H1 (cell line): ENCODE results near the gene KCNJ12. TPM values are rescaled to one million over a fixed set of nuclear protein-coding genes. Genes with fewer than 3 reads are reported as not detected.

Source experiments
- CTCF ChIA-PET: fragments of 300-600 bp; sonication (Branson Sonifier 250); formaldehyde crosslinking; loops from one replicate; lab custom pipeline; 2021; ENCODE audit not compliant: partially characterized antibody; lab: Charles Lee
- POLR2A ChIA-PET: fragments of 300-600 bp; sonication (Branson Sonifier 250); formaldehyde crosslinking; loops from one replicate; lab custom pipeline; 2021; ENCODE audit warnings: inconsistent platforms; ENCODE audit not compliant: partially characterized antibody; lab: Charles Lee
- DNase-seq, 2 experiments: peaks; one replicate each; pipeline versions ENCODE4 v3.0.0 to v3.0.0-alpha.2; 2010 to 2022; ENCODE audit warnings: low spot score in 2 of 2, low read depth in 1 of 2, mixed read lengths in 1 of 2
- FAIRE-seq: peaks from 2 replicates; lab custom pipeline; 2011; peaks lifted over from hg19 to GRCh38; lab: Jason Lieb, UNC
- H2AFZ ChIP-seq: 2 replicates; pipeline ENCODE4 v1.8.1; 2012; ENCODE audit warnings: low read length, inconsistent platforms
- H2AK5ac ChIP-seq: 2 replicates; pipeline ENCODE4 v1.6.1; 2013; ENCODE audit warnings: low read depth, low read length
- H2BK120ac ChIP-seq: replicated peaks from 2 replicates; pipeline ENCODE3; 2013; ENCODE audit warnings: low read depth, low read length, inconsistent platforms
- H2BK12ac ChIP-seq: 2 replicates; pipeline ENCODE4 v1.6.1; 2013; ENCODE audit warnings: low read depth, low read length
- H2BK15ac ChIP-seq: 2 replicates; pipeline ENCODE4 v1.6.1; 2013; ENCODE audit warnings: low read length
- H2BK20ac ChIP-seq: 2 replicates; pipeline ENCODE4 v1.6.1; 2013; ENCODE audit warnings: low read length
- H2BK5ac ChIP-seq: 2 replicates; pipeline ENCODE4 v1.6.1; 2013; ENCODE audit warnings: low read depth, low read length
- H3K14ac ChIP-seq: 2 replicates; pipeline ENCODE4 v1.6.1; 2013; ENCODE audit warnings: inconsistent platforms; ENCODE audit not compliant: insufficient read length
- H3K18ac ChIP-seq: 2 replicates; pipeline ENCODE4 v1.6.1; 2013; ENCODE audit warnings: low read length; ENCODE audit errors: extremely low read depth
- H3K23ac ChIP-seq: 2 replicates; pipeline ENCODE4 v1.6.1; 2013; ENCODE audit warnings: inconsistent platforms; ENCODE audit not compliant: insufficient read length
- H3K23me2 ChIP-seq: 2 replicates; pipeline ENCODE4 v1.6.1; 2013; ENCODE audit warnings: low read depth, low read length
- H3K27ac ChIP-seq: 2 replicates; pipeline ENCODE4 v1.6.1; 2011; ENCODE audit warnings: low read depth, low read length, inconsistent platforms
- H3K27me3 ChIP-seq, 4 experiments: replicated peaks in 1 of 4; 1 replicate in 1 of 4; 2 replicates in 3 of 4; pipeline versions ENCODE4 v1.6.1 to v1.8.1; 2011 to 2013; ENCODE audit warnings: low read length in 3 of 4, mild to moderate bottlenecking in 3 of 4, inconsistent platforms in 2 of 4, mixed read lengths in 2 of 4, moderate library complexity in 1 of 4; ENCODE audit not compliant: control insufficient read depth in 3 of 4, insufficient read depth in 3 of 4; ENCODE audit errors: extremely low read depth in 1 of 4
- H3K36me3 ChIP-seq, 4 experiments: 2 replicates each; pipeline versions ENCODE4 v1.6.1 to v1.8.1; 2011 to 2013; ENCODE audit warnings: mild to moderate bottlenecking in 4 of 4, low read length in 3 of 4, moderate library complexity in 2 of 4, control low read depth in 1 of 4, inconsistent platforms in 1 of 4; ENCODE audit not compliant: insufficient read depth in 4 of 4, control insufficient read depth in 2 of 4
- H3K4ac ChIP-seq: replicated peaks from 2 replicates; pipeline ENCODE3; 2013; ENCODE audit warnings: low read length, low read depth, mixed read lengths, inconsistent platforms; ENCODE audit not compliant: insufficient read length
- H3K4me1 ChIP-seq, 4 experiments: replicated peaks in 1 of 4; 1 replicate in 1 of 4; 2 replicates in 3 of 4; pipeline versions ENCODE4 v1.6.1 to v1.8.1; 2011 to 2013; ENCODE audit warnings: low read length in 3 of 4, inconsistent platforms in 2 of 4, mixed read lengths in 1 of 4; ENCODE audit not compliant: insufficient read depth in 4 of 4, control insufficient read depth in 3 of 4
- H3K4me2 ChIP-seq, 2 experiments: 2 replicates each; pipeline versions ENCODE4 v1.6.1 to v1.8.1; 2011 to 2013; ENCODE audit warnings: low read depth in 2 of 2, low read length in 2 of 2, control low read depth in 1 of 2, inconsistent platforms in 1 of 2, mild to moderate bottlenecking in 1 of 2; ENCODE audit not compliant: insufficient read depth in 1 of 2
- H3K4me3 ChIP-seq, 4 experiments: fragments of 200-600, 300-600 bp in 1 of 4; sonication (generic), shearing (Covaris generic), sonication (Bioruptor Twin) in 1 of 4; 2 replicates each; pipeline versions ENCODE4 v1.5.1 to v1.8.1; 2011 to 2016; ENCODE audit warnings: low read length in 4 of 4, low read depth in 3 of 4, control low read depth in 2 of 4, inconsistent platforms in 2 of 4, mild to moderate bottlenecking in 2 of 4, mixed read lengths in 1 of 4, moderate library complexity in 1 of 4; ENCODE audit not compliant: insufficient read depth in 2 of 4; ENCODE audit errors: extremely low read depth in 1 of 4
- H3K56ac ChIP-seq: replicated peaks from 2 replicates; pipeline ENCODE3; 2013; ENCODE audit warnings: low read depth, mild to moderate bottlenecking, mixed read lengths, low read length, inconsistent platforms; ENCODE audit not compliant: insufficient read length
- H3K79me1 ChIP-seq: 2 replicates; pipeline ENCODE4 v1.6.1; 2013; ENCODE audit warnings: low read depth, low read length, control low read depth
- H3K79me2 ChIP-seq, 2 experiments: 2 replicates each; pipeline versions ENCODE4 v1.6.1 to v1.8.1; 2012 to 2013; ENCODE audit warnings: low read length in 2 of 2, mild to moderate bottlenecking in 2 of 2, inconsistent platforms in 1 of 2; ENCODE audit not compliant: insufficient read depth in 2 of 2, control insufficient read depth in 1 of 2
- H3K9ac ChIP-seq, 4 experiments: replicated peaks in 1 of 4; 1 replicate in 1 of 4; 2 replicates in 3 of 4; pipeline versions ENCODE4 v1.6.1 to v1.8.1; 2011 to 2013; ENCODE audit warnings: low read depth in 3 of 4, low read length in 3 of 4, control low read depth in 2 of 4, mild to moderate bottlenecking in 2 of 4, moderate library complexity in 2 of 4, inconsistent platforms in 1 of 4; ENCODE audit errors: extremely low read depth in 1 of 4
- H3K9me3 ChIP-seq, 2 experiments: 2 replicates each; pipeline versions ENCODE4 v1.6.1 to v1.8.1; 2012 to 2013; ENCODE audit warnings: mild to moderate bottlenecking in 2 of 2, moderate library complexity in 2 of 2, control low read depth in 1 of 2, inconsistent platforms in 1 of 2, low read depth in 1 of 2, low read length in 1 of 2, mixed read lengths in 1 of 2; ENCODE audit not compliant: insufficient read depth in 2 of 2
- H4K20me1 ChIP-seq, 2 experiments: replicated peaks in 1 of 2; 2 replicates each; pipeline versions ENCODE3 to v1.8.1; 2011 to 2013; ENCODE audit warnings: inconsistent platforms in 2 of 2, low read length in 2 of 2, mild to moderate bottlenecking in 1 of 2; ENCODE audit not compliant: insufficient read depth in 2 of 2, control insufficient read depth in 1 of 2
- H4K5ac ChIP-seq: 2 replicates; pipeline ENCODE4 v1.6.1; 2013; ENCODE audit warnings: low read length, low read depth, mixed read lengths, inconsistent platforms; ENCODE audit not compliant: insufficient read length
- H4K8ac ChIP-seq: 2 replicates; pipeline ENCODE4 v1.8.0; 2013; ENCODE audit warnings: mild to moderate bottlenecking, moderate library complexity, low read length, inconsistent platforms; ENCODE audit not compliant: insufficient read depth; ENCODE audit errors: extremely low read depth
- H4K91ac ChIP-seq: replicated peaks from 2 replicates; pipeline ENCODE3; 2013; ENCODE audit warnings: low read length, mixed read lengths, inconsistent platforms; ENCODE audit not compliant: insufficient read length
- ATF3 ChIP-seq: IDR thresholded peaks from 2 replicates; pipeline ENCODE4 v1.6.1; 2011; ENCODE audit warnings: low read depth, mild to moderate bottlenecking, low read length; ENCODE audit not compliant: insufficient read depth
- CHD2 ChIP-seq: IDR thresholded peaks from 2 replicates; pipeline ENCODE4 v1.6.1; 2012; ENCODE audit warnings: low read length, improper control_type of control experiment
- FOSL1 ChIP-seq: IDR thresholded peaks from 2 replicates; pipeline ENCODE4 v1.6.1; 2011; ENCODE audit warnings: mild to moderate bottlenecking, low read depth, low read length, moderate library complexity; ENCODE audit not compliant: insufficient read depth
- GTF2F1 ChIP-seq: IDR thresholded peaks from 2 replicates; pipeline ENCODE4 v1.6.1; 2012; ENCODE audit warnings: low read depth, low read length, improper control_type of control experiment, borderline replicate concordance
- MAFK ChIP-seq: IDR thresholded peaks from 2 replicates; pipeline ENCODE4 v1.6.1; 2012; ENCODE audit warnings: low read depth, mild to moderate bottlenecking, improper control_type of control experiment, low read length
- RAD21 ChIP-seq, 2 experiments: IDR thresholded peaks in 1 of 2; conservative IDR thresholded peaks in 1 of 2; 2 replicates each; pipeline ENCODE4 v1.6.1; 2011; ENCODE audit warnings: low read depth in 2 of 2, low read length in 2 of 2, improper control_type of control experiment in 1 of 2, inconsistent platforms in 1 of 2, mild to moderate bottlenecking in 1 of 2, moderate library complexity in 1 of 2
- SIX5 ChIP-seq: IDR thresholded peaks from 2 replicates; pipeline ENCODE4 v1.6.1; 2011; ENCODE audit warnings: mild to moderate bottlenecking, low read depth, low read length
- SP2 ChIP-seq: IDR thresholded peaks from 2 replicates; pipeline ENCODE4 v1.6.1; 2012; ENCODE audit warnings: mild to moderate bottlenecking, low read length, inconsistent platforms
- TAF1 ChIP-seq: IDR thresholded peaks from 2 replicates; pipeline ENCODE4 v1.6.1; 2011; ENCODE audit warnings: mild to moderate bottlenecking, low read depth, low read length
- WGBS, 2 experiments: shearing (Covaris generic) in 1 of 2; methylation state at CpG; one replicate each; pipeline versions ENCODE4 v1.1.6 to v1.1.7; 2013 to 2015; ENCODE audit warnings: low lambda C conversion rate in 2 of 2, mixed read lengths in 2 of 2, inconsistent platforms in 1 of 2, low coverage in 1 of 2, missing lambda C conversion rate in 1 of 2; ENCODE audit not compliant: insufficient replicate concordance in 2 of 2, insufficient coverage in 1 of 2, insufficient read length in 1 of 2; ENCODE audit errors: extremely low coverage in 1 of 2, missing lambda C conversion rate in 1 of 2; 5-methylcytosine and 5-hydroxymethylcytosine counted together
- polyA plus RNA-seq, 7 experiments: library from polyadenylated mRNA; depleted of rRNA in 3 of 7; stranded (reverse) in 5 of 7; unstranded in 2 of 7; fragments of >200 nt in 5 of 7; fragments of 200-250 nt in 2 of 7; gene quantifications; 1 replicate in 5 of 7; 2 replicates in 1 of 7; 4 replicates in 1 of 7; pipeline versions ENCODE4 v1.2.1 to v1.2.3, GENCODE V29; 2011 to 2013; ENCODE audit warnings: missing spikeins in 2 of 7, mixed read lengths in 2 of 7
- total RNA-seq: library from RNA; stranded (reverse); fragmentation: NEBNext Ultra II Directional; extraction: Animal tissue kit (Norgen Biotek cat#: 25700); gene quantifications from 2 replicates; pipeline ENCODE4 v1.2.1, GENCODE V29; 2021

KCNJ12 gene
- total and polyA plus RNA-seq, 2 of the 8 experiments (the other 6 are each of a cell fraction or from before 2014, with no cell fraction given) = 1.2 to 1.5 TPM

GRCh38 chr17:21457051-21458026, 81.2 kb downstream of the KCNJ12 start:
- H3K4ac ChIP-seq = no peak overlapping the region
- H3K23ac ChIP-seq = no peak overlapping the region
- no peaks in the 10 kb centered on the region for H3K79me1 ChIP-seq
- DNase-seq (peak; percentile 58 to 99), FAIRE-seq (no peak)
- WGBS, 2 experiments = 23% methylated on average over 25 of the region's 36 CpGs; no CpG with 5 or more reads in 1 of the 2 experiments
- H3K27me3 ChIP-seq = peaks cover 0 to 16% (median 11%) of the 10 kb centered on the region in 4 experiments; a peak in 6 of 7 replicates
- no peak overlapping the region; the same call in 1 of the 2 replicates for H2BK15ac ChIP-seq
- peaks cover 15% of the 10 kb centered on the region; the same call in 1 of the 2 replicates for H3K23me2 ChIP-seq
- no peak overlapping the region for H3K14ac ChIP-seq
- H4K91ac ChIP-seq = no peak overlapping the region
- no peaks in the 10 kb centered on the region for H3K36me3 ChIP-seq
- CTCF ChIA-PET = interaction anchor here (0.6 to 4.5 kb wide), 33 partner anchors 9 to 348 kb away, joined by 3 to 62 read pairs (median 3); partner anchors contain the start of gene KCNJ12
- no peak overlapping the region for H4K5ac ChIP-seq
- H2BK5ac ChIP-seq = peak overlapping the region; percentile 75; the same call in 1 of the 2 replicates
- POLR2A ChIA-PET = no interaction called here
- no peak overlapping the region for H3K56ac ChIP-seq
- no peak overlapping the region for H3K27ac ChIP-seq
- H2AFZ ChIP-seq = no peak overlapping the region
- peak overlapping the region; percentile 25 for H3K18ac ChIP-seq
- H2BK120ac ChIP-seq = no peak overlapping the region
- peak overlapping the region; percentile 79; the same call in 1 of the 2 replicates for H2BK12ac ChIP-seq
- no peak overlapping the region for H2AK5ac ChIP-seq
- H3K79me2 ChIP-seq = no peaks in the 10 kb centered on the region
- peak overlapping the region; percentile 15; the same call in 1 of the 2 replicates for H2BK20ac ChIP-seq
- H3K9me3 ChIP-seq = no peaks in the 10 kb centered on the region; a peak in 1 of 4 replicates
- H3K4me3 ChIP-seq = peak overlapping the region in 3 of 4 experiments; percentile 12 to 43 (median 19); a peak in 5 of 8 replicates
- no peaks in the 10 kb centered on the region for H4K20me1 ChIP-seq
- no peak overlapping the region for H3K9ac ChIP-seq
- H4K8ac ChIP-seq = no peak overlapping the region
- H3K4me1 ChIP-seq = peaks cover 4 to 11% (median 7%) of the 10 kb centered on the region in 4 experiments
- peak overlapping the region; percentile 54 to 68 for H3K4me2 ChIP-seq
- TF ChIP-seq RAD21 (IDR thresholded peaks at IDR 0.05 in 1 of 2, conservative IDR thresholded peaks at IDR 0.05 in 1 of 2; ENCODE audit: low read depth in 2 of 2, low read length in 2 of 2) = peak; percentile 60 to 76
- no peak for TF ChIP-seq SP2
- no peak for TF ChIP-seq TAF1
- TF ChIP-seq CHD2 = no peak
- no peak for TF ChIP-seq FOSL1
- no peak for TF ChIP-seq MAFK
- TF ChIP-seq GTF2F1 = no peak
- TF ChIP-seq ATF3 = 0 out of 2 replicates have a peak, but pooled peaks have one; percentile 5
- no peak for TF ChIP-seq SIX5
